K562 (cell line): ENCODE results near the gene ITPR2.

ENCODE experiments used
- CBFA2T2 ChIP-seq: fragments of 450-650 bp; conservative IDR thresholded peaks from 2 replicates; pipeline ENCODE4 v1.6.1; 2017; ENCODE audit warnings: mild to moderate bottlenecking
- EP300 ChIP-seq: IDR thresholded peaks from 2 replicates; pipeline ENCODE4 v1.6.1; 2012; ENCODE audit warnings: low read length, improper control_type of control experiment
- KDM4B ChIP-seq, 2 experiments: fragments of 450-650 bp in 1 of 2; sonication (generic) in 1 of 2; IDR thresholded peaks; 2 replicates each; pipeline ENCODE4 v1.6.1; 2016 to 2017; ENCODE audit warnings: borderline replicate concordance in 2 of 2, antibody characterized with exemption in 1 of 2, low read depth in 1 of 2, mild to moderate bottlenecking in 1 of 2
- MTA1 ChIP-seq: fragments of 450-650 bp; IDR thresholded peaks from 2 replicates; pipeline ENCODE4 v1.6.1; 2017; ENCODE audit warnings: borderline replicate concordance
- NFXL1 ChIP-seq: fragments of 450-650 bp; formaldehyde crosslinking; IDR thresholded peaks from 2 replicates; pipeline ENCODE4 v1.4.0; 2021; ENCODE audit warnings: mild to moderate bottlenecking
- PHF21A ChIP-seq: fragments of 450-650 bp; IDR thresholded peaks from 2 replicates; pipeline ENCODE4 v1.6.1; 2017; ENCODE audit warnings: low read depth, borderline replicate concordance
- POLR3A ChIP-seq: IDR thresholded peaks from 2 replicates; pipeline ENCODE4 v1.6.1; 2011; ENCODE audit warnings: borderline replicate concordance, mild to moderate bottlenecking, moderate library complexity; ENCODE audit not compliant: insufficient read length, insufficient read depth; ENCODE audit errors: extremely low read depth
- RCOR1 ChIP-seq, 2 experiments: IDR thresholded peaks; 2 replicates each; pipeline ENCODE4 v1.6.1; 2012; ENCODE audit warnings: low read depth in 2 of 2, low read length in 2 of 2, borderline replicate concordance in 1 of 2, improper control_type of control experiment in 1 of 2
- SP1 ChIP-seq: sonication (generic); formaldehyde crosslinking; IDR thresholded peaks from 2 replicates; pipeline ENCODE4 v1.8.1; 2022; ENCODE audit warnings: mild to moderate bottlenecking, missing genetic modification reagents
- ZFP36 ChIP-seq: fragments of 150-350 bp; IDR thresholded peaks from 2 replicates; pipeline ENCODE4 v1.6.1; 2018; ENCODE audit warnings: low read length, low read depth; ENCODE audit not compliant: partially characterized antibody
- TF ChIP-seq, protein P1 (sequence below), 2 experiments: fragments of 450-650 bp; IDR thresholded peaks; 2 replicates each; pipeline ENCODE4 v1.6.1; 2016

DNA sequence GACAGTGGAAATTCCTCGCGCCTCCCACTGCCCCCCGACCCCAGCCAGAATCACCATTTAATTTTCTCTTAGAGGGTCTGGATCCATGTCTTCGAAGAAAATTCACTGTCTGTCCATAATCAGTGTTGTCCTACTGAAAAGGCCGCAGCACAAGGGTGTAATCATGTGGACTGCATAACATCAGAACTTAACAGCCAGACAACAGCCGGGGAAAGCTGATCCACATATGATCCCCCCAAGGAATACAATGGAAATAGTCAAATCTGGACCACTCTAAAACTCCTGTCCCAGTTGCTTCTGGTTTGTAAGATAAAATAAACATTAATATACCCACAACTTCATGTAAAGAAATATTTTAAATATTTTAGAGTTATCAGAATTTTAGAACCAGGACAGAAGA, 460.1 kb downstream of the ITPR2 start:
- TF ChIP-seq SP1 (no peak), KDM4B (IDR thresholded peaks at IDR 0.05; ENCODE audit: borderline replicate concordance in 2 of 2, low read depth in 1 of 2) (no peak), ZFP36 (no peak), MTA1 (no peak), CBFA2T2 (no peak), PHF21A (no peak), POLR3A (no peak), NFXL1 (CRISPR knock-in tag) (no peak), RCOR1 (IDR thresholded peaks at IDR 0.05; ENCODE audit: borderline replicate concordance in 1 of 2, low read depth in 2 of 2, low read length in 2 of 2) (no peak), EP300 (no peak)
- TF ChIP-seq, protein P1, sequence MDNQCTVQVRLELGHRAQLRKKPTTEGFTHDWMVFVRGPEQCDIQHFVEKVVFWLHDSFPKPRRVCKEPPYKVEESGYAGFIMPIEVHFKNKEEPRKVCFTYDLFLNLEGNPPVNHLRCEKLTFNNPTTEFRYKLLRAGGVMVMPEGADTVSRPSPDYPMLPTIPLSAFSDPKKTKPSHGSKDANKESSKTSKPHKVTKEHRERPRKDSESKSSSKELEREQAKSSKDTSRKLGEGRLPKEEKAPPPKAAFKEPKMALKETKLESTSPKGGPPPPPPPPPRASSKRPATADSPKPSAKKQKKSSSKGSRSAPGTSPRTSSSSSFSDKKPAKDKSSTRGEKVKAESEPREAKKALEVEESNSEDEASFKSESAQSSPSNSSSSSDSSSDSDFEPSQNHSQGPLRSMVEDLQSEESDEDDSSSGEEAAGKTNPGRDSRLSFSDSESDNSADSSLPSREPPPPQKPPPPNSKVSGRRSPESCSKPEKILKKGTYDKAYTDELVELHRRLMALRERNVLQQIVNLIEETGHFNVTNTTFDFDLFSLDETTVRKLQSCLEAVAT (IDR thresholded peaks at IDR 0.05), result no peak
